Glutamatergic neuron (in vitro differentiated cells): Measurements from ENCODE around the gene KIF21B. TPM values are rescaled to one million over a fixed set of nuclear protein-coding genes. Genes with fewer than 3 reads are reported as not detected.

Source experiments
- DNase-seq: peaks from one replicate; pipeline ENCODE4 v3.0.0; 2022
- H3K27ac Mint-ChIP-seq: one replicate; pipeline ENCODE4 v1.8.0; 2020; ENCODE audit warnings: mild to moderate bottlenecking, mixed read lengths, inconsistent platforms; ENCODE audit not compliant: unreplicated experiment
- H3K27me3 Mint-ChIP-seq: one replicate; pipeline ENCODE4 v1.8.0; 2020; ENCODE audit warnings: mild to moderate bottlenecking, moderate library complexity, mixed read lengths, inconsistent platforms; ENCODE audit not compliant: unreplicated experiment
- H3K36me3 Mint-ChIP-seq: one replicate; pipeline ENCODE4 v1.8.0; 2020; ENCODE audit warnings: mild to moderate bottlenecking, mixed read lengths, inconsistent platforms; ENCODE audit not compliant: unreplicated experiment
- H3K4me1 Mint-ChIP-seq: one replicate; pipeline ENCODE4 v1.8.0; 2020; ENCODE audit warnings: mild to moderate bottlenecking, low read depth, mixed read lengths, inconsistent platforms; ENCODE audit not compliant: unreplicated experiment
- H3K4me3 Mint-ChIP-seq: one replicate; pipeline ENCODE4 v1.8.0; 2020; ENCODE audit warnings: mild to moderate bottlenecking, mixed read lengths, inconsistent platforms; ENCODE audit not compliant: unreplicated experiment
- H3K9me3 Mint-ChIP-seq: one replicate; pipeline ENCODE4 v1.8.0; 2020; ENCODE audit warnings: mild to moderate bottlenecking, moderate library complexity, mixed read lengths, inconsistent platforms; ENCODE audit not compliant: unreplicated experiment
- CTCF ChIP-seq: fragments of 200-600 bp; sonication (generic); IDR thresholded peaks from one replicate; pipeline ENCODE4 v1.5.0; 2021; ENCODE audit not compliant: partially characterized antibody, unreplicated experiment
- long read RNA-seq: library from polyadenylated mRNA; unstranded; transcript quantifications from one replicate; pipeline ENCODE4 v2.0.0, GENCODE V29; 2020; ENCODE audit not compliant: unreplicated experiment
- total RNA-seq: library from RNA; stranded (reverse); fragmentation: NEBNext Ultra II Directional; extraction: Animal tissue kit (Norgen Biotek cat#: 25700); gene quantifications from one replicate; pipeline ENCODE4 v1.2.1, GENCODE V29; 2021; ENCODE audit not compliant: unreplicated experiment

The KIF21B gene, protein sequence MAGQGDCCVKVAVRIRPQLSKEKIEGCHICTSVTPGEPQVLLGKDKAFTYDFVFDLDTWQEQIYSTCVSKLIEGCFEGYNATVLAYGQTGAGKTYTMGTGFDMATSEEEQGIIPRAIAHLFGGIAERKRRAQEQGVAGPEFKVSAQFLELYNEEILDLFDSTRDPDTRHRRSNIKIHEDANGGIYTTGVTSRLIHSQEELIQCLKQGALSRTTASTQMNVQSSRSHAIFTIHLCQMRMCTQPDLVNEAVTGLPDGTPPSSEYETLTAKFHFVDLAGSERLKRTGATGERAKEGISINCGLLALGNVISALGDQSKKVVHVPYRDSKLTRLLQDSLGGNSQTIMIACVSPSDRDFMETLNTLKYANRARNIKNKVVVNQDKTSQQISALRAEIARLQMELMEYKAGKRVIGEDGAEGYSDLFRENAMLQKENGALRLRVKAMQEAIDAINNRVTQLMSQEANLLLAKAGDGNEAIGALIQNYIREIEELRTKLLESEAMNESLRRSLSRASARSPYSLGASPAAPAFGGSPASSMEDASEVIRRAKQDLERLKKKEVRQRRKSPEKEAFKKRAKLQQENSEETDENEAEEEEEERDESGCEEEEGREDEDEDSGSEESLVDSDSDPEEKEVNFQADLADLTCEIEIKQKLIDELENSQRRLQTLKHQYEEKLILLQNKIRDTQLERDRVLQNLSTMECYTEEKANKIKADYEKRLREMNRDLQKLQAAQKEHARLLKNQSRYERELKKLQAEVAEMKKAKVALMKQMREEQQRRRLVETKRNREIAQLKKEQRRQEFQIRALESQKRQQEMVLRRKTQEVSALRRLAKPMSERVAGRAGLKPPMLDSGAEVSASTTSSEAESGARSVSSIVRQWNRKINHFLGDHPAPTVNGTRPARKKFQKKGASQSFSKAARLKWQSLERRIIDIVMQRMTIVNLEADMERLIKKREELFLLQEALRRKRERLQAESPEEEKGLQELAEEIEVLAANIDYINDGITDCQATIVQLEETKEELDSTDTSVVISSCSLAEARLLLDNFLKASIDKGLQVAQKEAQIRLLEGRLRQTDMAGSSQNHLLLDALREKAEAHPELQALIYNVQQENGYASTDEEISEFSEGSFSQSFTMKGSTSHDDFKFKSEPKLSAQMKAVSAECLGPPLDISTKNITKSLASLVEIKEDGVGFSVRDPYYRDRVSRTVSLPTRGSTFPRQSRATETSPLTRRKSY (N-terminal part only)
- total RNA-seq = 51.1 TPM
- long read RNA-seq, partial matches to known transcripts = 0 of 6 reads
- long read RNA-seq, other reads (novel, unspliced or antisense) = 6 of 6 reads

GRCh38 chr1:201023517-201023902 lies at the start of gene KIF21B:
TSS of gene KIF21B (minus strand) at chr1:201023714. CDS start at chr1:201023383, 331 bp downstream.
- DNase-seq = peak; percentile 92
- TF ChIP-seq CTCF = no peak
- H3K4me1 Mint-ChIP-seq = peaks cover 16% of the 10 kb centered on the region
- peaks cover 14% of the 10 kb centered on the region for H3K27me3 Mint-ChIP-seq
- H3K9me3 Mint-ChIP-seq = peaks cover 6% of the 10 kb centered on the region
- peak within 1 kb of the TSS; percentile 91 for H3K4me3 Mint-ChIP-seq
- peak within 1 kb of the TSS; percentile 69 for H3K27ac Mint-ChIP-seq
- no peaks in the 10 kb centered on the region for H3K36me3 Mint-ChIP-seq

- peaks cover 26% of the 10 kb centered on the region for H3K4me1 Mint-ChIP-seq
- H3K27me3 Mint-ChIP-seq = peaks cover 13% of the 10 kb centered on the region
- no peak overlapping the region for H3K27ac Mint-ChIP-seq
- H3K4me3 Mint-ChIP-seq = no peak overlapping the region
- peaks cover 8% of the 10 kb centered on the region for H3K9me3 Mint-ChIP-seq
- DNase-seq = no peak
- TF ChIP-seq CTCF = no peak
- H3K36me3 Mint-ChIP-seq = no peaks in the 10 kb centered on the region
These were observed 49.4 kb upstream of the KIF21B start for GRCh38 chr1:201072922-201073321.

DNA sequence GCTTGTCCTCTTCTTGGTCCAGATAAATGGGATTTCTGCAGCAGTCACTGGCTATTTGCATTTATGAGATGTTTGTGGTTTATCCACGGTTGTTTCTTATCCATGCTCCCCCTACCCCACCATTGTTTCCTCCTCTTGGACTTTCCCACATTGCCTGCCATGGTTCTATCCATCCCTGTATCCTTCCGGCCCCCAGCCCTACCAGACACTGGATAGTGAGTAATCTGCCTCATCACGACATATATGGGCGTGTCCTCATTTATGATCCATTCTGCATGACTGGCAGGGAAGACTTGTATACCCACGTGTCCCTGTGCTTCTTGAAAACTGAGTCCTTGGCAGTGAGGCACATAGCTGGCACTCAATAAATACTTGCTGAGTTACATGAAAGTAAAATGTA lies 48.6 kb upstream of the KIF21B start:
- no peak overlapping the region for H3K4me3 Mint-ChIP-seq
- H3K27me3 Mint-ChIP-seq = peaks cover 11% of the 10 kb centered on the region
- no peak for TF ChIP-seq CTCF
- H3K4me1 Mint-ChIP-seq = peaks cover 26% of the 10 kb centered on the region
- H3K9me3 Mint-ChIP-seq = peaks cover 11% of the 10 kb centered on the region
- no peak for DNase-seq
- no peak overlapping the region for H3K27ac Mint-ChIP-seq
- no peaks in the 10 kb centered on the region for H3K36me3 Mint-ChIP-seq

DNA sequence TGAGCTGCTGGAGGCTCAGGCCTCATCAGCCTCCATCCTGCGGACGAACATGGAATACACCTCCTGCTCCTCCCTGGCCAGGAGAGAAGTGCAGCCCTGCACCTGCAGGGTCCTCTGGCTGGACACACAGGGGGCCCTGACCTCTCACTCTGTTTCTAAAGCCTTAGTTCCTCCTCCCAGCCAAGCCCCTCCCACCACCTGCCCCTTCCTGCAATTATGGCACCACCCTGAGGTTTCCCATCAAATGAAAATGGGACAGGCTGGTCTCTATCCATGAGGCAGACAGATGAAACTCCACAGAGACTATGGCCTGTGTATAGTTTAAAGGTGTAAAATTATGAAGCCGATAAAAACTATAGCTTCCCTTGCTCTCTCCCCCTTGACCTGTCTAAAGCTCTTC lies 46.1 kb upstream of the KIF21B start:
- Mint-ChIP-seq H3K9me3 (peaks cover 11% of the 10 kb centered on the region), H3K27me3 (peaks cover 14% of the 10 kb centered on the region), H3K4me3 (no peak overlapping the region), H3K27ac (no peak overlapping the region), H3K4me1 (peaks cover 26% of the 10 kb centered on the region), H3K36me3 (no peaks in the 10 kb centered on the region)
- TF ChIP-seq CTCF = no peak
- no peak for DNase-seq
